K562 (cell line): ENCODE results near the gene UBE2R2. TPM values are rescaled to one million over a fixed set of nuclear protein-coding genes. Genes with fewer than 3 reads are reported as not detected.

Source experiments
- CBX8 ChIP-seq: fragments of 200-600 bp; sonication (generic); IDR thresholded peaks from 2 replicates; pipeline ENCODE4 v1.6.1; 2012; ENCODE audit warnings: borderline replicate concordance, mixed run types, low read depth, mild to moderate bottlenecking, moderate library complexity, mixed read lengths, low read length, control low read depth, inconsistent platforms; ENCODE audit not compliant: poor library complexity, severe bottlenecking; ENCODE audit errors: extremely low read depth
- HMGN3 ChIP-seq: IDR thresholded peaks from 2 replicates; pipeline ENCODE4 v1.6.1; 2011; ENCODE audit warnings: borderline replicate concordance, low read depth, mild to moderate bottlenecking, mixed read lengths, low read length; ENCODE audit not compliant: insufficient read length; ENCODE audit errors: extremely low read depth
- KDM4B ChIP-seq, 2 experiments: fragments of 450-650 bp in 1 of 2; sonication (generic) in 1 of 2; IDR thresholded peaks; 2 replicates each; pipeline ENCODE4 v1.6.1; 2016 to 2017; ENCODE audit warnings: borderline replicate concordance in 2 of 2, antibody characterized with exemption in 1 of 2, low read depth in 1 of 2, mild to moderate bottlenecking in 1 of 2
- POLR2B ChIP-seq: fragments of 450-650 bp; IDR thresholded peaks from 2 replicates; pipeline ENCODE4 v1.6.1; 2018; ENCODE audit warnings: low read depth; ENCODE audit not compliant: partially characterized antibody
- PPARD ChIP-seq: fragments of 250-450 bp; sonication (Bioruptor Pico); IDR thresholded peaks from 2 replicates; pipeline ENCODE4 v1.8.0; 2022; ENCODE audit warnings: inconsistent platforms, mild to moderate bottlenecking, moderate library complexity
- SRSF1 ChIP-seq: fragments of 200-400 bp; formaldehyde crosslinking; IDR thresholded peaks from 2 replicates; pipeline ENCODE4 v1.6.1; 2017; ENCODE audit warnings: mild to moderate bottlenecking, low read depth, low read length, moderate library complexity
- TBP ChIP-seq: optimal IDR thresholded peaks from 2 replicates; pipeline ENCODE3; 2011; ENCODE audit warnings: low read depth, low read length, improper control_type of control experiment
- U2AF1 ChIP-seq: fragments of 200-400 bp; formaldehyde crosslinking; optimal IDR thresholded peaks from 2 replicates; pipeline ENCODE3; 2017; ENCODE audit warnings: mild to moderate bottlenecking, low read depth, low read length, moderate library complexity
- ZC3H4 ChIP-seq: sonication (generic); formaldehyde crosslinking; IDR thresholded peaks from 2 replicates; pipeline ENCODE4 v1.9.0; 2021; ENCODE audit warnings: missing genetic modification reagents, borderline replicate concordance
- ZKSCAN3 ChIP-seq: fragments of 250-450 bp; sonication (Bioruptor Pico); IDR thresholded peaks from 2 replicates; pipeline ENCODE4 v1.4.0; 2020
- ZNF785 ChIP-seq: fragments of 250-450 bp; sonication (Bioruptor Pico); IDR thresholded peaks from 2 replicates; pipeline ENCODE4 v1.4.0; 2020; ENCODE audit warnings: mild to moderate bottlenecking
- polyA plus RNA-seq, 8 experiments: library from polyadenylated mRNA; depleted of rRNA in 4 of 8; stranded (reverse) in 5 of 8; unstranded in 3 of 8; fragments of >200 nt; fragmentation: Nextera tagmentation in 2 of 8; fragmentation: Illumina TruSeq in 1 of 8; extraction: Ambion mirVana in 2 of 8; extraction: Trizol in 1 of 8; gene quantifications; 2 replicates each; pipeline versions ENCODE4 v1.2.1 to v1.2.3, GENCODE V29; 2011 to 2014; ENCODE audit warnings: inconsistent platforms in 1 of 8, missing spikeins in 1 of 8
- total RNA-seq, 7 experiments: library from RNA; depleted of rRNA in 6 of 7; stranded (reverse); fragments of >200 nt in 6 of 7; fragmentation: Illumina TruSeq in 2 of 7; extraction: Trizol in 2 of 7; gene quantifications; 2 replicates each; pipeline versions ENCODE4 v1.2.1 to v1.2.3, GENCODE V29; 2011 to 2021; ENCODE audit warnings: low replicate concordance in 1 of 7
- TF ChIP-seq, protein P1 (sequence below), 2 experiments: IDR thresholded peaks; 2 replicates each; pipeline ENCODE4 v1.6.1; 2011; ENCODE audit warnings: borderline replicate concordance in 1 of 2, control low read depth in 1 of 2, low read depth in 1 of 2, low read length in 1 of 2, mild to moderate bottlenecking in 1 of 2, mixed read lengths in 1 of 2, moderate library complexity in 1 of 2; ENCODE audit not compliant: insufficient read depth in 1 of 2, insufficient read length in 1 of 2, poor library complexity in 1 of 2, severe bottlenecking in 1 of 2; ENCODE audit errors: extremely low read depth in 1 of 2
- TF ChIP-seq, protein P2 (sequence below): fragments of 250-450 bp; sonication (Bioruptor Pico); IDR thresholded peaks from 2 replicates; pipeline ENCODE4 v1.6.1; 2021; ENCODE audit warnings: mild to moderate bottlenecking
- TF ChIP-seq, protein P3 (sequence below), 3 experiments: fragments of 200-800 bp in 1 of 3; sonication (Bioruptor generic) in 1 of 3; sonication (generic) in 1 of 3; formaldehyde crosslinking in 1 of 3; IDR thresholded peaks; 2 replicates each; pipeline versions ENCODE4 v1.6.1 to v1.8.0; 2016 to 2022; ENCODE audit warnings: mild to moderate bottlenecking in 2 of 3, missing compliant biosample characterization in 2 of 3, missing genetic modification characterization in 2 of 3, missing genetic modification reagents in 1 of 3
- TF ChIP-seq, protein P4 (sequence below): fragments of 450-650 bp; IDR thresholded peaks from 2 replicates; pipeline ENCODE4 v1.6.1; 2016; ENCODE audit warnings: low read depth, mild to moderate bottlenecking, moderate library complexity
- TF ChIP-seq, protein P5 (sequence below): sonication (generic); formaldehyde crosslinking; IDR thresholded peaks from 2 replicates; pipeline ENCODE4 v1.8.1; 2022; ENCODE audit warnings: missing genetic modification reagents
- TF ChIP-seq, protein P6 (sequence below): fragments of 250-450 bp; sonication (Bioruptor Pico); IDR thresholded peaks from 2 replicates; pipeline ENCODE4 v1.8.0; 2022; ENCODE audit warnings: moderate library complexity, mild to moderate bottlenecking, inconsistent platforms

The UBE2R2 gene
- total and polyA plus RNA-seq, 9 of the 15 experiments (the other 6 are each of a cell fraction or from before 2014, with no cell fraction given) = 7.8 to 26.2 (median 11.8) TPM

DNA sequence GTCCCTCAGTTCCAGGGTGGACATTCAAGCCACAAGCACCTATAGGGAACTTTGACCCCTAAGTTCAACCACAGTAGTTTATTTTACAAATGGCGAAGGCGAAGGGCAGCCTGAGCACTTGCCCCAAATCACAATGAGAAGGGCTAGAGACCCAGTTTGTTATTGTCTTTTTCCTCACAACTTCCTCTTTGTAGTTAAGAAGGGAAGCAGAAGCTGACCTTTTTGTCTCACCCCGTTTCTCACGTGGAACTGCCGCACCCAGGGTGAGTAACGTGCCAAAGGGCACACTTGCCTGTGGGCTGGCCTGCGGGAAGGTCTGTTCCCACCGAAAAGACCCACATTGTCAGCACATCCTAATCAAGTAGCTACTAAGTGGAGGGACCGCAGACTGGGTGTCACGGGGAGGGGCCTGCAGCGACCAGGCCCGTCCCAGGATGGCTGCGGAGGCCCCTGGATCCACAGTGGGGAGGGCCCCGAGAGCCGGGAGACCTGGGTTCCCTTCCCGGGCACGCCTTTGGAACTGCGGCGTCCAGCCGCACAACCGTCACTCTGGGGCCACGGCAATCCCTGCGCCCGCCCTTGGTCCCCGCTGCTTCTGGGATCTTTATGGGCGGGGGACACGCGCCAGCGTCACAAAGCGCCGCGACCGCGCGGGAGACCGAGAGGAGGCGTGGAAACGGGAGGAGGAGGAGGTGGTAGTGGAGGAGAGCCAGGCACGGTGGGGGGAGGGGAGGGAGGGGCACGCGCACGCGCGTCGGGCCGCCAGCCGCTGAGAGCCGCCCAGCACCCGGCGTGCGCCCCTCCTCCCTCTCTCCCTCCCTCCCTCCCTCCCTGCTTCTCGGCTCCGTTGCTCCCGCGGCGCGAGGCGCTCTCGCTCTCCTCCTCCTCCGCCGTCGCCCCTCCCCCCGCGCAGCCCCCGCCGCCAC is at the start of gene UBE2R2 (continued):
- TF ChIP-seq, protein P1, sequence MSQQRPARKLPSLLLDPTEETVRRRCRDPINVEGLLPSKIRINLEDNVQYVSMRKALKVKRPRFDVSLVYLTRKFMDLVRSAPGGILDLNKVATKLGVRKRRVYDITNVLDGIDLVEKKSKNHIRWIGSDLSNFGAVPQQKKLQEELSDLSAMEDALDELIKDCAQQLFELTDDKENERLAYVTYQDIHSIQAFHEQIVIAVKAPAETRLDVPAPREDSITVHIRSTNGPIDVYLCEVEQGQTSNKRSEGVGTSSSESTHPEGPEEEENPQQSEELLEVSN (IDR thresholded peaks at IDR 0.05; ENCODE audit: borderline replicate concordance in 1 of 2, extremely low read depth in 1 of 2, insufficient read depth in 1 of 2, insufficient read length in 1 of 2, low read depth in 1 of 2, low read length in 1 of 2, poor library complexity in 1 of 2, severe bottlenecking in 1 of 2) = peak in 1 of 2 experiments; percentile 75
- TF ChIP-seq CBX8 = no peak
- TF ChIP-seq, protein P2, sequence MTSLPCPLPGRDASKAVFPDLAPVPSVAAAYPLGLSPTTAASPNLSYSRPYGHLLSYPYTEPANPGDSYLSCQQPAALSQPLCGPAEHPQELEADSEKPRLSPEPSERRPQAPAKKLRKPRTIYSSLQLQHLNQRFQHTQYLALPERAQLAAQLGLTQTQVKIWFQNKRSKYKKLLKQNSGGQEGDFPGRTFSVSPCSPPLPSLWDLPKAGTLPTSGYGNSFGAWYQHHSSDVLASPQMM (CRISPR knock-in tag) = no peak
- TF ChIP-seq ZKSCAN3 (CRISPR knock-in tag) = no peak
- TF ChIP-seq HMGN3 = peak; percentile 41
- TF ChIP-seq, protein P3, sequence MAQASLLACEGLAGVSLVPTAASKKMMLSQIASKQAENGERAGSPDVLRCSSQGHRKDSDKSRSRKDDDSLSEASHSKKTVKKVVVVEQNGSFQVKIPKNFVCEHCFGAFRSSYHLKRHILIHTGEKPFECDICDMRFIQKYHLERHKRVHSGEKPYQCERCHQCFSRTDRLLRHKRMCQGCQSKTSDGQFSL (CRISPR knock-in tag; IDR thresholded peaks at IDR 0.05) = no peak
- TF ChIP-seq, protein P3 (tag; IDR thresholded peaks at IDR 0.05) = no peak
- TF ChIP-seq, protein P4, sequence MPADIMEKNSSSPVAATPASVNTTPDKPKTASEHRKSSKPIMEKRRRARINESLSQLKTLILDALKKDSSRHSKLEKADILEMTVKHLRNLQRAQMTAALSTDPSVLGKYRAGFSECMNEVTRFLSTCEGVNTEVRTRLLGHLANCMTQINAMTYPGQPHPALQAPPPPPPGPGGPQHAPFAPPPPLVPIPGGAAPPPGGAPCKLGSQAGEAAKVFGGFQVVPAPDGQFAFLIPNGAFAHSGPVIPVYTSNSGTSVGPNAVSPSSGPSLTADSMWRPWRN = no peak
- TF ChIP-seq U2AF1 = no peak
- TF ChIP-seq PPARD (CRISPR knock-in tag) = no peak
- TF ChIP-seq, protein P5, sequence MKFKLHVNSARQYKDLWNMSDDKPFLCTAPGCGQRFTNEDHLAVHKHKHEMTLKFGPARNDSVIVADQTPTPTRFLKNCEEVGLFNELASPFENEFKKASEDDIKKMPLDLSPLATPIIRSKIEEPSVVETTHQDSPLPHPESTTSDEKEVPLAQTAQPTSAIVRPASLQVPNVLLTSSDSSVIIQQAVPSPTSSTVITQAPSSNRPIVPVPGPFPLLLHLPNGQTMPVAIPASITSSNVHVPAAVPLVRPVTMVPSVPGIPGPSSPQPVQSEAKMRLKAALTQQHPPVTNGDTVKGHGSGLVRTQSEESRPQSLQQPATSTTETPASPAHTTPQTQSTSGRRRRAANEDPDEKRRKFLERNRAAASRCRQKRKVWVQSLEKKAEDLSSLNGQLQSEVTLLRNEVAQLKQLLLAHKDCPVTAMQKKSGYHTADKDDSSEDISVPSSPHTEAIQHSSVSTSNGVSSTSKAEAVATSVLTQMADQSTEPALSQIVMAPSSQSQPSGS = no peak
- no peak for TF ChIP-seq SRSF1
- TF ChIP-seq KDM4B (IDR thresholded peaks at IDR 0.05; ENCODE audit: borderline replicate concordance in 2 of 2, low read depth in 1 of 2) = no peak
- no peak for TF ChIP-seq ZNF785 (CRISPR knock-in tag)
- peak; percentile 58 for TF ChIP-seq TBP
- peak; percentile 77 for TF ChIP-seq POLR2B
- peak; percentile 40; the same call in 1 of the 2 replicates for TF ChIP-seq ZC3H4 (CRISPR knock-in tag)
- TF ChIP-seq, protein P6, sequence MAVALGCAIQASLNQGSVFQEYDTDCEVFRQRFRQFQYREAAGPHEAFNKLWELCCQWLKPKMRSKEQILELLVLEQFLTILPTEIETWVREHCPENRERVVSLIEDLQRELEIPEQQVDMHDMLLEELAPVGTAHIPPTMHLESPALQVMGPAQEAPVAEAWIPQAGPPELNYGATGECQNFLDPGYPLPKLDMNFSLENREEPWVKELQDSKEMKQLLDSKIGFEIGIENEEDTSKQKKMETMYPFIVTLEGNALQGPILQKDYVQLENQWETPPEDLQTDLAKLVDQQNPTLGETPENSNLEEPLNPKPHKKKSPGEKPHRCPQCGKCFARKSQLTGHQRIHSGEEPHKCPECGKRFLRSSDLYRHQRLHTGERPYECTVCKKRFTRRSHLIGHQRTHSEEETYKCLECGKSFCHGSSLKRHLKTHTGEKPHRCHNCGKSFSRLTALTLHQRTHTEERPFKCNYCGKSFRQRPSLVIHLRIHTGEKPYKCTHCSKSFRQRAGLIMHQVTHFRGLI = no peak
